Adrenal gland (tissue), 5 donors: ENCODE results near the gene GTF2A1L.

Source experiments
- CTCF ChIP-seq, 6 experiments: fragments of 450-650 bp in 4 of 6; fragments of 200-600 bp in 2 of 6; sonication (generic) in 1 of 6; IDR thresholded peaks; 1 replicate in 5 of 6; 2 replicates in 1 of 6; pipeline versions ENCODE4 v1.5.1 to v1.8.0; 2016 to 2021; ENCODE audit warnings: antibody characterized with exemption in 6 of 6, mild to moderate bottlenecking in 2 of 6, moderate library complexity in 1 of 6
- POLR2A ChIP-seq, 2 donors: fragments of 450-650 bp; IDR thresholded peaks; one replicate each; pipeline ENCODE4 v1.6.1; 2017; ENCODE audit warnings: antibody characterized with exemption in 2 of 2, mild to moderate bottlenecking in 2 of 2, moderate library complexity in 1 of 2
- donor health status: DM: no; HTN: no; CAD: no.

- TF ChIP-seq POLR2A (IDR thresholded peaks at IDR 0.05) (no peak), CTCF (IDR thresholded peaks at IDR 0.05) (no peak)
Measured at GRCh38 chr2:48709096-48710034, 91.7 kb downstream of the GTF2A1L start.
